ENCODE measurements around the gene SH2D4B.

Gene SH2D4B

DNA sequence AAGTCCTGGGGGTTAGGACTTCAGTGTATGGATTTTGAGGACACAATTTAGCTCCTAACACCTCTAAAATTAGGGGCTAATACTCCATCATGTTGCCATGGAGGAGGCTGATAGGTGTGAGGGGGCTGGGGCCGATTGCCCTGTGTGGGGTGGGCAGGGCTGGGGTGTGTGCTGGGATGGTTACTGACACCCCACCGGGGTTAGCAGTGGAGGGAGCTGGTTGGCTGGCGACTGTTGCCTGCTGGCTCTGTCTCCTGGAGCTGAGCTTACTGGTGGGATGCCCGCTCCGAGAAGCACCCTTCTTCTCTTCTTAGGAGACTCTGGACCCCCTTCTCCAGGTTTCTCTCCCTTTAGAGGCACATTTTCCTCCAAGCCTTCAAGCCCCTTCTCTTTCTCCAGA, 22.2 kb upstream of the SH2D4B start:
- TF ChIP-seq GABPA (IDR thresholded peaks at IDR 0.05; ENCODE audit: low read depth) (no peak), POLR2AphosphoS5 (IDR thresholded peaks at IDR 0.05; ENCODE audit: low read depth) (no peak)

DNA sequence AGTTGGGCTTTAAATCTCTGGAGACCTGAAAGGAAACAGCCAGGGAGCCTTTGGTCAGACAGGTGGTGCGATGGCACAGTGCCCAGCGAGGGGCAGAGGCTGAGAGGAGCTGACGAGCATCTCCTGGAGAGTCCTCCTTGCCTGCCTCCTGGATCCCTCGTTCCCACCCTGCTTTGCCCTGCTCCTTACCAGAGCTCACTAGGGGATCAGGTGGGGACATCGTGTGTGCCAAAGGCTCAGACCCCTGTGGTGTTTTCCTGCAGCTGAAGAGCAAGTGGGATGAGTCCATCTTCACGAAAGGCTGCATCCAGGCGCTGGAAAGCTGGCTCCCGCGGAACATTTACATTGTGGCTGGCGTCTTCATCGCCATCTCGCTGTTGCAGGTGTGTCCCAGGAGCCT, 21.8 kb upstream of the SH2D4B start:
- no peaks in the 10 kb centered on the region for H3K27me3 ChIP-seq (ENCODE audit: insufficient read depth, poor library complexity, severe bottlenecking)
- no peak for TF ChIP-seq GABPA (IDR thresholded peaks at IDR 0.05; ENCODE audit: low read depth)
- no peak for TF ChIP-seq SPI1 (IDR thresholded peaks at IDR 0.05; ENCODE audit: borderline replicate concordance, low read depth)
- no peak for TF ChIP-seq POLR2AphosphoS5 (IDR thresholded peaks at IDR 0.05; ENCODE audit: low read depth)
- TF ChIP-seq, protein P1, sequence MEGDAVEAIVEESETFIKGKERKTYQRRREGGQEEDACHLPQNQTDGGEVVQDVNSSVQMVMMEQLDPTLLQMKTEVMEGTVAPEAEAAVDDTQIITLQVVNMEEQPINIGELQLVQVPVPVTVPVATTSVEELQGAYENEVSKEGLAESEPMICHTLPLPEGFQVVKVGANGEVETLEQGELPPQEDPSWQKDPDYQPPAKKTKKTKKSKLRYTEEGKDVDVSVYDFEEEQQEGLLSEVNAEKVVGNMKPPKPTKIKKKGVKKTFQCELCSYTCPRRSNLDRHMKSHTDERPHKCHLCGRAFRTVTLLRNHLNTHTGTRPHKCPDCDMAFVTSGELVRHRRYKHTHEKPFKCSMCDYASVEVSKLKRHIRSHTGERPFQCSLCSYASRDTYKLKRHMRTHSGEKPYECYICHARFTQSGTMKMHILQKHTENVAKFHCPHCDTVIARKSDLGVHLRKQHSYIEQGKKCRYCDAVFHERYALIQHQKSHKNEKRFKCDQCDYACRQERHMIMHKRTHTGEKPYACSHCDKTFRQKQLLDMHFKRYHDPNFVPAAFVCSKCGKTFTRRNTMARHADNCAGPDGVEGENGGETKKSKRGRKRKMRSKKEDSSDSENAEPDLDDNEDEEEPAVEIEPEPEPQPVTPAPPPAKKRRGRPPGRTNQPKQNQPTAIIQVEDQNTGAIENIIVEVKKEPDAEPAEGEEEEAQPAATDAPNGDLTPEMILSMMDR (IDR thresholded peaks at IDR 0.05; ENCODE audit: insufficient read depth, low read length), result no peak
- TF ChIP-seq, protein P2, sequence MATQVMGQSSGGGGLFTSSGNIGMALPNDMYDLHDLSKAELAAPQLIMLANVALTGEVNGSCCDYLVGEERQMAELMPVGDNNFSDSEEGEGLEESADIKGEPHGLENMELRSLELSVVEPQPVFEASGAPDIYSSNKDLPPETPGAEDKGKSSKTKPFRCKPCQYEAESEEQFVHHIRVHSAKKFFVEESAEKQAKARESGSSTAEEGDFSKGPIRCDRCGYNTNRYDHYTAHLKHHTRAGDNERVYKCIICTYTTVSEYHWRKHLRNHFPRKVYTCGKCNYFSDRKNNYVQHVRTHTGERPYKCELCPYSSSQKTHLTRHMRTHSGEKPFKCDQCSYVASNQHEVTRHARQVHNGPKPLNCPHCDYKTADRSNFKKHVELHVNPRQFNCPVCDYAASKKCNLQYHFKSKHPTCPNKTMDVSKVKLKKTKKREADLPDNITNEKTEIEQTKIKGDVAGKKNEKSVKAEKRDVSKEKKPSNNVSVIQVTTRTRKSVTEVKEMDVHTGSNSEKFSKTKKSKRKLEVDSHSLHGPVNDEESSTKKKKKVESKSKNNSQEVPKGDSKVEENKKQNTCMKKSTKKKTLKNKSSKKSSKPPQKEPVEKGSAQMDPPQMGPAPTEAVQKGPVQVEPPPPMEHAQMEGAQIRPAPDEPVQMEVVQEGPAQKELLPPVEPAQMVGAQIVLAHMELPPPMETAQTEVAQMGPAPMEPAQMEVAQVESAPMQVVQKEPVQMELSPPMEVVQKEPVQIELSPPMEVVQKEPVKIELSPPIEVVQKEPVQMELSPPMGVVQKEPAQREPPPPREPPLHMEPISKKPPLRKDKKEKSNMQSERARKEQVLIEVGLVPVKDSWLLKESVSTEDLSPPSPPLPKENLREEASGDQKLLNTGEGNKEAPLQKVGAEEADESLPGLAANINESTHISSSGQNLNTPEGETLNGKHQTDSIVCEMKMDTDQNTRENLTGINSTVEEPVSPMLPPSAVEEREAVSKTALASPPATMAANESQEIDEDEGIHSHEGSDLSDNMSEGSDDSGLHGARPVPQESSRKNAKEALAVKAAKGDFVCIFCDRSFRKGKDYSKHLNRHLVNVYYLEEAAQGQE (IDR thresholded peaks at IDR 0.05; ENCODE audit: insufficient replicate concordance, low read depth), result no peak
- no peak for DNase-seq (ENCODE audit: low read depth in 1 of 2, low spot score in 1 of 2)
- no peak overlapping the region for H3K27ac ChIP-seq (replicated peaks)
- no peak overlapping the region for H3K4me3 ChIP-seq (replicated peaks; ENCODE audit: insufficient read depth, low read length)

More for the DNA sequence above, 22.2 kb upstream of the SH2D4B start:
- DNase-seq (ENCODE audit: low read depth in 1 of 2, low spot score in 1 of 2), result no peak
- Histone ChIP-seq H3K27me3 (ENCODE audit: insufficient read depth, poor library complexity, severe bottlenecking) (no peaks in the 10 kb centered on the region), H3K27ac (replicated peaks) (no peak overlapping the region), H3K4me3 (replicated peaks; ENCODE audit: insufficient read depth, low read length) (no peak overlapping the region)

DNA sequence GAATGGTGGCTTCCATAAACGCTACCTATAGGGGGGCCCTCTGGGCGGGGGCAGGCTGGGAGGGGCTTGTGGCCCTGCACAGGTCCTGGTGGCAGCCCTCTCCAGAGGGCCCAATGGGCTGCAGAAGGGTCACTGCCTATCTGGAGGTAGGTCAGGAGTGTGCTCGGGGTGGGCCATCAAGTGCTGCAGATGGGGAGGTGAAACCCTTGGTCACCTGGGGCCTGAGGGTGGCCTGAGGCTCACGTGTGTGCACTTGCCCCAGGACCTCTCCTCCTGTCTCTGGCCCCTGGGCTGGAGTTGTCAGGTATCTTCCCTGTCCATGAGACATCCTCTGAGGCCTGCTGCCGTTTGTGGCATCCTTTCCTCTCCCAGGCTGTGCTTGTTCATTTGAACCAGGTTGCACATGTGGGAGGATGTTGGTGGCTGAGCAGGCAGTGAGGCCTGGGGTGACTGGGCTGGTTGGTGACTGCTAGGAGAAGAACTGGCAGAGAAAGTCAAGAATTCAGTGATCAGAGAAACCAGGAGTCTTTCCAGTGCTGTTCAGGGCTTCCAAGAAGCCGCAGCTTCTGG, 21.1 kb upstream of the SH2D4B start:
- TF ChIP-seq GABPA (IDR thresholded peaks at IDR 0.05; ENCODE audit: low read depth) (no peak), POLR2AphosphoS5 (IDR thresholded peaks at IDR 0.05; ENCODE audit: low read depth) (no peak), SPI1 (IDR thresholded peaks at IDR 0.05; ENCODE audit: borderline replicate concordance, low read depth) (no peak)
- TF ChIP-seq, protein P1 (IDR thresholded peaks at IDR 0.05; ENCODE audit: insufficient read depth, low read length), result no peak
- TF ChIP-seq, protein P2 (IDR thresholded peaks at IDR 0.05; ENCODE audit: insufficient replicate concordance, low read depth), result no peak
- no peaks in the 10 kb centered on the region for H3K27me3 ChIP-seq (ENCODE audit: insufficient read depth, poor library complexity, severe bottlenecking)
- DNase-seq (ENCODE audit: low read depth in 1 of 2, low spot score in 1 of 2), result no peak
- no peak overlapping the region for H3K27ac ChIP-seq (replicated peaks)
- H3K4me3 ChIP-seq (replicated peaks; ENCODE audit: insufficient read depth, low read length), result no peak overlapping the region

DNA sequence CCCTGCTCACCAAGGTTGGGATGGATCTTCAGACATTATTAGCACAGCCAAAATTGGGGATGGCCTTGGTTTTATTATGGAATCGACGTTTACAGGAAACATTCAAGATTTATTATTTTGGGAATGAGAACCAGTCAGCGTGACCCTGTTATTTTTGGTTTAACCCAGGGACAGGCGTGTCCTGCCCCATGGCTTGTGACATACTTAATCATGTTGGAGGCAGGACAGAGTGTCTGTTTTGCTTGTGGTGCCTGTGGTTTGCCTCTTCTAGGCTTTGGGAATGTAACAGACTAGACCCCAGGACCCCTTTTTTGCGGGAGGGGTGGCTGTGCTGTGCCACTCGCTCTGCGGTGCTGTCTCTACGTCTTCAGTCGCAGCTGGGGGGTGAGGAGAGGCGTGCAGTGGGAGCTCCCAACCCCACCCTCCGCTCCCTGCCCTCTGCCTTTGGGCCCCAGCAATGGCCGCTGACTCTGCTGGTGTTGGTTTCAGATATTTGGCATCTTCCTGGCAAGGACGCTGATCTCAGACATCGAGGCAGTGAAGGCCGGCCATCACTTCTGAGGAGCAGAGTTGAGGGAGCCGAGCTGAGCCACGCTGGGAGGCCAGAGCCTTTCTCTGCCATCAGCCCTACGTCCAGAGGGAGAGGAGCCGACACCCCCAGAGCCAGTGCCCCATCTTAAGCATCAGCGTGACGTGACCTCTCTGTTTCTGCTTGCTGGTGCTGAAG, 20.1 kb upstream of the SH2D4B start:
- DNase-seq (ENCODE audit: low read depth in 1 of 2, low spot score in 1 of 2), result no peak
- Histone ChIP-seq H3K27me3 (ENCODE audit: insufficient read depth, poor library complexity, severe bottlenecking) (no peaks in the 10 kb centered on the region), H3K27ac (replicated peaks) (no peak overlapping the region), H3K4me3 (replicated peaks; ENCODE audit: insufficient read depth, low read length) (no peak overlapping the region)
- TF ChIP-seq SPI1 (IDR thresholded peaks at IDR 0.05; ENCODE audit: borderline replicate concordance, low read depth) (no peak), POLR2AphosphoS5 (IDR thresholded peaks at IDR 0.05; ENCODE audit: low read depth) (no peak)

All from HL-60 (cell line).